ENCODE results near the gene NOTCH4.

The NOTCH4 gene

DNA sequence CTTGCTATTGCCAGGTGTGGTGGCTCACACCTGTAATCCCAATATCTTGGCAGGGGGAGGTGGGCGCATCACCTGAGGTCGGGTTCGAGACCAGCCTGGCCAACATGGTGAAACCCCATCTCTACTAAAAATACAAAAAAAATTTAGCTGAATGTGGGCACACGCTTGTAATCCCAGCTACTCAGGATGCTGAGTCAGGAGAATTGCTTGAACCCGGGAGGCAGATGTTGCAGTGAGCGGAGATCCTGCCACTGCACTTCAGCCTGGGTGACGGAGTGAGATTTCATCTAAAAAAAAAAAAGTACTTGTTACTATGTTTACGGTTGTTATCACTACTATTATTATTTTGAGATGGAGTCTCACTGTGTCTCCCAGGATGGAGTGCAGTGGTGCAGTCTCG is 67.0 kb downstream of the NOTCH4 start:
- ChIA-PET POLR2A (ENCODE audit: low non-redundant PET) (no interaction called here), CTCF (no interaction called here)
- no peak overlapping the region for H3K27ac ChIP-seq
- TF ChIP-seq, protein P1, sequence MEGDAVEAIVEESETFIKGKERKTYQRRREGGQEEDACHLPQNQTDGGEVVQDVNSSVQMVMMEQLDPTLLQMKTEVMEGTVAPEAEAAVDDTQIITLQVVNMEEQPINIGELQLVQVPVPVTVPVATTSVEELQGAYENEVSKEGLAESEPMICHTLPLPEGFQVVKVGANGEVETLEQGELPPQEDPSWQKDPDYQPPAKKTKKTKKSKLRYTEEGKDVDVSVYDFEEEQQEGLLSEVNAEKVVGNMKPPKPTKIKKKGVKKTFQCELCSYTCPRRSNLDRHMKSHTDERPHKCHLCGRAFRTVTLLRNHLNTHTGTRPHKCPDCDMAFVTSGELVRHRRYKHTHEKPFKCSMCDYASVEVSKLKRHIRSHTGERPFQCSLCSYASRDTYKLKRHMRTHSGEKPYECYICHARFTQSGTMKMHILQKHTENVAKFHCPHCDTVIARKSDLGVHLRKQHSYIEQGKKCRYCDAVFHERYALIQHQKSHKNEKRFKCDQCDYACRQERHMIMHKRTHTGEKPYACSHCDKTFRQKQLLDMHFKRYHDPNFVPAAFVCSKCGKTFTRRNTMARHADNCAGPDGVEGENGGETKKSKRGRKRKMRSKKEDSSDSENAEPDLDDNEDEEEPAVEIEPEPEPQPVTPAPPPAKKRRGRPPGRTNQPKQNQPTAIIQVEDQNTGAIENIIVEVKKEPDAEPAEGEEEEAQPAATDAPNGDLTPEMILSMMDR (conservative IDR thresholded peaks at IDR 0.05; ENCODE audit: low read depth): no peak
- DNase-seq (ENCODE audit: low spot score): no peak

DNA sequence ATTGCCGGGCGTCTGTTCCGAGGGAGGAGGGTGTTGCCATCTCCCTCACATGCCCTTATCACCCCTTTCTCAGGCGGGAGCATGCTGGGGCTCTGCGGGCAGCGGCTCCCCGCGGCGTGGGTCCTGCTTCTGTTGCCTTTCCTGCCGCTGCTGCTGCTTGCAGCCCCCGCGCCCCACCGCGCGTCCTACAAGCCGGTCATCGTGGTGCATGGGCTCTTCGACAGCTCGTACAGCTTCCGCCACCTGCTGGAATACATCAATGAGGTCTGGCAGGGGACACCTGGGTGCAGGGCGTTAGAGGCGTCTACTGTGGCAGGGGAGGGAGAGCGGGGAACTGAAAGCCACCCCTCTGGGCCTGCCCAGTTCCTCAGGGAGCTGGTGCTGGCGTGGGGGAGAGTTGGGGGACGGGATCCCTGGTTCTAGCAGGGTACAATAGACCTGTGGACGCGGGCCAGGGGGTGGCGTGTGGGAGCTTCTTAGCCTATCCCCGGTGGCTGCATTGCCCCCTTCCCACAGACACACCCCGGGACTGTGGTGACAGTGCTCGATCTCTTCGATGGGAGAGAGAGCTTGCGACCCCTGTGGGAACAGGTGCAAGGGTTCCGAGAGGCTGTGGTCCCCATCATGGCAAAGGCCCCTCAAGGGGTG is 69.2 kb downstream of the NOTCH4 start:
- peak overlapping the region; percentile 97 for H3K27ac ChIP-seq
- ChIA-PET POLR2A (ENCODE audit: low non-redundant PET) (interaction anchor here (1.0 kb wide), 1 partner anchor 36 kb away, joined by 3 read pairs; no protein-coding TSS in a partner anchor), CTCF (interaction anchor here (0.5 to 1.3 kb wide), 9 partner anchors 14 to 1513 kb away, joined by 3 to 22 read pairs (median 3); no protein-coding TSS in a partner anchor)
- DNase-seq (ENCODE audit: low spot score): peak; percentile 67
- TF ChIP-seq, protein P1 (conservative IDR thresholded peaks at IDR 0.05; ENCODE audit: low read depth): peak; percentile 70

DNA sequence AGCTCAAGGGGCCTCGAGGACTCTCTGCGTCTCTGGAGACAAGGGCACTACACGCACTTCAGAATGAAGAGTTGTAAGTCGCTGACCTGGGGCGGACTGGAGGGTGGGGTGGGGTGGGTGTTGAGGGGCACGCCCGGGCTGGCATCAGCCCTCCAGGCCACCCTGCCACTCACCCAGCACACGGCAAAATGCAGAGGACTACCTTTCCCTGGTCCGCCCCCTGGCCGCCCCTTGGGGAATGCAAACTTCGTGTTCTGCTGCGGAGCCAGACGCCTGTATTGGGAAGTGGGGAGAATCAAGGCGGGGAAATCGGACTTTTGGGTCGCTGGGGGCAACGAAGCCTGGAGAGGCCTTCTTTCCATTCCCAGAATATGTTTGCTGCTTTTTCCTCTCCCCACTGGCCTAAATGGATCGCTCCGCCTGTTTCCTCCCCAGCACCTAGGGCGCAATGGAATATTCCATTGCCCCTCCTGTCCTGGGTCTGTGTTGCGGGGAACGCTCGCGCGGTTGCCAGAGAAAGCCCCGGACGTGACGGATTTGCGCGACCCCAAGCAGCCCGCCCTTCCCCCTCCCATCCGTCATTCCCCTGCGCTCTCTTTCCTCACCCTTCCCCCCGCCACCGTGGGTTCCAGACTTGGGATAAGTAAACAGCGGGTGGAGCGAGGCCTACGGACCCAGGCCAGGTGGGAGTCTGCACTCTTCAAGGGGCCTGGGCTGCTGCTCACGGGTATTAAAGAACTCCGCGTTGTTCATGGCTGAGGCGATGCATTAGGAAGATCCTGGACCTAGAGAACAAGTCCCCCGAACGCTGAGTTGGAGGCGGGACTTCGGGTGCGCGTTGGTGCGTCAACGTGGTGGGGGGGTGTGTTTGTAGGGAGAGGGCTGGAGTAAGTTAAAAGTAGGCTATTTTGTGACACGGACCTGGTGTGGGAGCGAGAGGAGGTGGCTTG is 70.0 kb downstream of the NOTCH4 start, which contains the start of gene PPT2:
TSS of gene PPT2 (plus strand) at position 578 of the 950 bp plus-strand sequence. CDS start 454 bp downstream, outside the sequence.
- TF ChIP-seq, protein P1 (conservative IDR thresholded peaks at IDR 0.05; ENCODE audit: low read depth): no peak
- DNase-seq (ENCODE audit: low spot score): peak; percentile 91
- ChIA-PET CTCF (interaction anchor here (0.6 to 1.7 kb wide), 6 partner anchors 20 to 180 kb away, joined by 3 to 22 read pairs (median 4); no protein-coding TSS in a partner anchor), POLR2A (ENCODE audit: low non-redundant PET) (interaction anchor here (1.0 kb wide), 1 partner anchor 35 kb away, joined by 3 read pairs; no protein-coding TSS in a partner anchor)
- peak within 1 kb of the TSS; percentile 97 for H3K27ac ChIP-seq

DNA sequence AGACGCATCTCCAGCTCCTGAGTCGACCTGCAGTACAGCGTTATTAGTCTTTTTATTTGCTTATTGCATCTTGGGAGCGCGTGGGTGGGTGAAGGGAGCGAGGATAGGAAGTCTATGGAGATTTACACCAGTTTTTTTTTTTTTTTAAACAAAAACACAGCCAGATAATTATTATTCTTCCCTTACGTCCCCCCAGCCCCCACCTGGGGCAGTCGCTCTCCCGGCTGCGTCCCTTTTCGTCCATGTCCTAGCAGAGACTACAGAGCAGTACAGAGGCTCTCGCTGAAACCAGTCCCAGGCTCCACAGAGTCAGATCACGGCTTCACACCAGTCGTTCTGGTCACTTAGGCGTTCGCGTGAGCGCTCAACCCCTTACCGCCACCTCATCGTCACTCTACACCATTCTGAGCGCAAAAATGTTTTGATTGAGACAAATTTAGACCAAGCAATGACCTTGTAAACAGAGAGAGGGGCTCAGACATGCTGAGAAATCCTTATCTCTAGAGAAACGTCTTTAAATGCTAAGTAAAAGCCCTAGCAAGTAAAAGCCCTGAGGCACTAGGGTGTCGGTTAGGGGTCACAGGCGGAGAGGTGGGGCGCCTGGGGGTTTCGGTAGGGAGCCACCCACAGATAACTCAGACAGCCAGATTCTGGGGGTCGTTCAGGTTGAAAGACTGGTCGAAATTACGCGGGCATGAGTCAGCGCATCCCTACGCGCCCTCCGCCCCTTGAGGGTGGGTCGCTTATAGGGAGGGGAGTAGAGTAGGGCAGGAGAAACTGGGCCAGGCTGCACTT is 70.9 kb downstream of the NOTCH4 start:
- POLR2A ChIA-PET (ENCODE audit: low non-redundant PET): no interaction called here
- CTCF ChIA-PET: interaction anchor here (0.6 to 1.7 kb wide), 2 partner anchors 34 to 179 kb away, joined by 4 to 5 read pairs; no protein-coding TSS in a partner anchor
- TF ChIP-seq, protein P1 (conservative IDR thresholded peaks at IDR 0.05; ENCODE audit: low read depth): no peak

DNA sequence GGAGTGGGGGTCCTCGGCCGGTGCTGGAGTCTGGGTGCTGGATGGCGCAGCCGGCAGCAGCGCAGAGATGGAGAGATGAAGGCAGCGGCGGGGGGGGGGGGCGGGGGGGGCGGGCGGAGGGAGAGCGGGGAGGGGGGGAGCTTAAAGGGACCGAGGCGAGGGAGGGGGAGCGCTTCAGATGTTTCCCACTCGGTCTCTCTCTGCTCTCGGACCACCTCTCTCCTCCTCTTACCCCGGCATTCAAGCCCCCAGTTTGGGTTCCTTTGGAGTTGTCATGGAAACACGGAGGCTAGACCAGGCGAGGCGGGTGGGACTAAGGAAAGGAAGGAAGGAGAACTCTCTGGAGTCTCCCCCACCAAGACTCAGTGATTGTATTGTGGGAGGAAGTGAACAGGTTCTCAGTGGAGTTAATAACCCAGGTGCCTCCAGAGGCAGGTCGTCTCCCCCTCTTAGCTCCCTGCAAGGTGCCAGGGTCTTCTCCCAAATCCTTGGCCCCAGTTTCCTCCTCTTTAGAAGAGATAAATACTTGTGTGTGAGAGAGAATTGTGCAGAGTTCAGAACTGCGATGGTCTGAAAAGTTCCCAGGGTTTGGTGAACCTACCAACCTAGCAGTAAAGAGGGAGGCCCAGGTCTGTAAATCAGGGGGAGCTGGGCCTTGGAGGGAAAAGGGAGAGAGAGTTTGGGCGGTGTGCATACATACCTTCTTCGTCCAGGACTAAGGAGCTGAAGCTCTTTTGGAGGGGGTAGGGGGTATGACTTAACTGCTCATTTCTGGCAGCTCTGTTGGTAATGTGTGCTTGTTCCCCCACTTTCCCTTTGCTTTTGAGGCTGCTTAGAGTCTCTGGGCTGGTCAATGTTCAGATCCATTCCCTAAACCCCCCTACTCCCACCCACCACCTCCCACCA is 71.8 kb downstream of the NOTCH4 start, which contains the start of gene PRRT1:
TSS of gene PRRT1 (minus strand) at position 77 of the 906 bp plus-strand sequence. CDS start 112 bp downstream, outside the sequence.
- H3K27ac ChIP-seq: peak within 1 kb of the TSS; percentile 97
- TF ChIP-seq, protein P1 (conservative IDR thresholded peaks at IDR 0.05; ENCODE audit: low read depth): no peak
- ChIA-PET CTCF (interaction anchor here (1.7 kb wide), 1 partner anchor 33 kb away, joined by 4 read pairs; no protein-coding TSS in a partner anchor), POLR2A (ENCODE audit: low non-redundant PET) (no interaction called here)
- no peak for DNase-seq (ENCODE audit: low spot score)

More for the DNA sequence above, 70.9 kb downstream of the NOTCH4 start:
- peak overlapping the region; percentile 97 for H3K27ac ChIP-seq
- DNase-seq (ENCODE audit: low spot score): peak; percentile 44

Measured in RWPE1 (cell line).